GM23338 (cell line): Measurements from ENCODE around the gene INPP4B. TPM values are rescaled to one million over a fixed set of nuclear protein-coding genes. Genes with fewer than 3 reads are reported as not detected.
A peak's percentile ranks its signal among the peaks of the same experiment; 100 is the strongest.

Experiments used
- ATAC-seq: fragments of 200-7000 bp; cut with Tn5 transposase; 3 replicates; pipeline ENCODE4 v1.9.1; 2020
- DNase-seq: peaks from one replicate; pipeline ENCODE4 v3.0.0-alpha.2; 2015; ENCODE audit warnings: low spot score
- H2AFZ ChIP-seq: fragments of 200-600 bp; sonication (generic); 2 replicates; pipeline ENCODE4 v1.8.0; 2016; ENCODE audit warnings: antibody characterized with exemption, mild to moderate bottlenecking, moderate library complexity
- H3F3A ChIP-seq: fragments of 200-600 bp; sonication (generic); replicated peaks from 2 replicates; pipeline ENCODE4 v1.8.0; 2017; ENCODE audit warnings: antibody characterized with exemption, mixed run types, low read depth
- H3K27ac ChIP-seq: fragments of 200-600 bp; sonication (generic); 2 replicates; pipeline ENCODE4 v1.6.1; 2016; ENCODE audit warnings: low read depth
- H3K27me3 ChIP-seq: fragments of 200-600 bp; sonication (generic); 2 replicates; pipeline ENCODE4 v1.8.0; 2016; ENCODE audit warnings: mild to moderate bottlenecking, mixed run types, moderate library complexity; ENCODE audit not compliant: insufficient read depth
- H3K36me3 ChIP-seq: fragments of 200-600 bp; sonication (generic); 2 replicates; pipeline ENCODE4 v1.8.0; 2016; ENCODE audit warnings: mild to moderate bottlenecking; ENCODE audit not compliant: insufficient read depth
- H3K4me1 ChIP-seq: fragments of 200-600 bp; sonication (generic); 2 replicates; pipeline ENCODE4 v1.8.0; 2016; ENCODE audit warnings: mild to moderate bottlenecking, moderate library complexity; ENCODE audit not compliant: insufficient read depth
- H3K4me2 ChIP-seq: fragments of 200-600 bp; sonication (generic); 2 replicates; pipeline ENCODE4 v1.7.1; 2017; ENCODE audit warnings: mixed run types
- H3K4me3 ChIP-seq: fragments of 200-600 bp; sonication (generic); 2 replicates; pipeline ENCODE4 v1.6.1; 2016; ENCODE audit warnings: mixed run types
- H3K79me2 ChIP-seq: fragments of 200-600 bp; sonication (generic); replicated peaks from 2 replicates; pipeline ENCODE4 v1.8.0; 2017; ENCODE audit warnings: mild to moderate bottlenecking; ENCODE audit not compliant: insufficient read depth
- H3K9me2 ChIP-seq: fragments of 200-600 bp; sonication (generic); 2 replicates; pipeline ENCODE4 v1.8.0; 2017; ENCODE audit not compliant: insufficient read depth
- H4K20me1 ChIP-seq: fragments of 200-600 bp; sonication (generic); replicated peaks from 2 replicates; pipeline ENCODE4 v1.8.0; 2017; ENCODE audit warnings: mild to moderate bottlenecking; ENCODE audit not compliant: insufficient read depth
- H3K27ac Mint-ChIP-seq: 2 replicates; pipeline ENCODE4 v1.8.0; 2020; ENCODE audit warnings: inconsistent platforms, mild to moderate bottlenecking, moderate library complexity, mixed read lengths
- H3K27me3 Mint-ChIP-seq: 3 replicates; pipeline ENCODE4 v1.8.0; 2022; ENCODE audit warnings: low read depth, mild to moderate bottlenecking, moderate library complexity, mixed read lengths, inconsistent platforms; ENCODE audit not compliant: insufficient read depth, poor library complexity
- H3K36me3 Mint-ChIP-seq: 3 replicates; pipeline ENCODE4 v1.8.0; 2021; ENCODE audit warnings: low read depth, mild to moderate bottlenecking, inconsistent platforms, moderate library complexity, mixed read lengths
- H3K4me1 Mint-ChIP-seq: 3 replicates; pipeline ENCODE4 v1.8.0; 2020; ENCODE audit warnings: mild to moderate bottlenecking, inconsistent platforms, mixed read lengths
- H3K4me3 Mint-ChIP-seq: 3 replicates; pipeline ENCODE4 v1.8.0; 2021; ENCODE audit warnings: moderate library complexity, mild to moderate bottlenecking, inconsistent platforms, mixed read lengths
- H3K9me3 Mint-ChIP-seq: 3 replicates; pipeline ENCODE4 v1.8.0; 2020; ENCODE audit warnings: moderate library complexity, mild to moderate bottlenecking, inconsistent platforms, mixed read lengths
- CTCF ChIP-seq, 2 experiments: fragments of 200-600 bp in 1 of 2; sonication (generic) in 1 of 2; conservative IDR thresholded peaks; 2 replicates each; pipeline versions ENCODE4 v1.5.1 to v1.6.1; 2016 to 2017; ENCODE audit warnings: antibody characterized with exemption in 2 of 2, low read depth in 2 of 2, mild to moderate bottlenecking in 2 of 2, moderate library complexity in 1 of 2
- ETS1 ChIP-seq: IDR thresholded peaks from 2 replicates; pipeline ENCODE4 v1.6.1; 2016; ENCODE audit warnings: antibody characterized with exemption
- EZH2 ChIP-seq: fragments of 200-600 bp; sonication (generic); IDR thresholded peaks from one replicate; pipeline ENCODE4 v1.8.0; 2017; ENCODE audit warnings: antibody characterized with exemption, mild to moderate bottlenecking, low read depth; ENCODE audit not compliant: unreplicated experiment
- EZH2phosphoT487 ChIP-seq: fragments of 200-600 bp; sonication (generic); IDR thresholded peaks from one replicate; pipeline ENCODE4 v1.8.1; 2018; ENCODE audit warnings: antibody characterized with exemption; ENCODE audit not compliant: unreplicated experiment
- JUNB ChIP-seq: IDR thresholded peaks from one replicate; pipeline ENCODE4 v1.6.1; 2016; ENCODE audit warnings: antibody characterized with exemption; ENCODE audit not compliant: unreplicated experiment
- NANOG ChIP-seq: IDR thresholded peaks from 2 replicates; pipeline ENCODE4 v1.6.1; 2016; ENCODE audit warnings: antibody characterized with exemption, borderline replicate concordance
- STAT1 ChIP-seq: IDR thresholded peaks from one replicate; pipeline ENCODE4 v1.6.1; 2016; ENCODE audit warnings: antibody characterized with exemption; ENCODE audit not compliant: unreplicated experiment
- ZNF114 ChIP-seq: fragments of 250-450 bp; sonication (Bioruptor Pico); IDR thresholded peaks from 2 replicates; pipeline ENCODE4 v1.5.0; 2020; ENCODE audit warnings: mild to moderate bottlenecking, moderate library complexity
- ZNF331 ChIP-seq: fragments of 250-450 bp; sonication (Bioruptor Pico); IDR thresholded peaks from 2 replicates; pipeline ENCODE4 v1.5.0; 2020; ENCODE audit warnings: low read depth, mild to moderate bottlenecking, moderate library complexity
- polyA plus RNA-seq: library from polyadenylated mRNA; unstranded; fragments of >200 nt; fragmentation: Nextera tagmentation; extraction: Ambion mirVana; gene quantifications from 2 replicates; pipeline ENCODE4 v1.2.1, GENCODE V29; 2016
- total RNA-seq: library from RNA; depleted of rRNA; stranded (reverse); fragments of >200 nt; shearing (Covaris generic); gene quantifications from 2 replicates; pipeline ENCODE4 v1.2.3, GENCODE V29; 2014
- TF ChIP-seq, protein P1 (sequence below): fragments of 250-450 bp; sonication (Bioruptor Pico); IDR thresholded peaks from 2 replicates; pipeline ENCODE4 v1.5.0; 2020; ENCODE audit warnings: mild to moderate bottlenecking, moderate library complexity

The INPP4B gene
- total and polyA plus RNA-seq, 2 experiments from 2014 or later: 0.11 to 0.14 TPM

DNA sequence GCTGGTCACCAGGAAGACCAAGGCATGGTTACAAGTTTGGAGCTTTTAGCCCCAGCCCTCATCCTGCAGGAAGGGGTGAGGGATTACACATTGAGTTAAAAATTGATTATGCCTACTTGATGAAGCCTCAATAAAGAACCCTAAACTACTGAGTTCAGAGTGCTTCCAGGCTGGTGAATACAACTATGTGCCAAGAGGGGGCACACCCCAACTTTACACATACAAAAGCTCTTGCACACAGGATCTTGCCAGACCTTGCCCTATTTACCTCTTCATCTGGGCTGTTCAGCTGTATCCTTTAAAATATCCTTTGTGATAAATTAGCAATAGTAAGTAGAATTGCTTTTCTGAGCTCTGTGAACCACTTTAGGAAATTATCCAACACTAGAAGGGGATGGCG, 489.3 kb downstream of the INPP4B start:
- Mint-ChIP-seq H3K36me3 (no peaks in the 10 kb centered on the region), H3K9me3 (no peaks in the 10 kb centered on the region), H3K4me1 (peaks cover 17% of the 10 kb centered on the region; the same call in 2 of the 3 replicates), H3K27me3 (no peaks in the 10 kb centered on the region), H3K4me3 (no peak overlapping the region), H3K27ac (no peak overlapping the region)
- no peak for ATAC-seq
- no peak overlapping the region for H3K27ac ChIP-seq
- H2AFZ ChIP-seq: no peak overlapping the region
- TF ChIP-seq STAT1 (no peak), CTCF (conservative IDR thresholded peaks at IDR 0.05; ENCODE audit: low read depth in 2 of 2) (peak; percentile 22 to 31; a peak in 3 of 4 replicates)
- no peaks in the 10 kb centered on the region for H3K79me2 ChIP-seq
- no peaks in the 10 kb centered on the region for H3F3A ChIP-seq
- no peak overlapping the region for H3K4me3 ChIP-seq
- DNase-seq: no peak
- no peaks in the 10 kb centered on the region for H4K20me1 ChIP-seq
- no peaks in the 10 kb centered on the region for H3K4me1 ChIP-seq
- no peaks in the 10 kb centered on the region for H3K27me3 ChIP-seq
- no peak overlapping the region for H3K4me2 ChIP-seq
- H3K36me3 ChIP-seq: no peaks in the 10 kb centered on the region
- no peaks in the 10 kb centered on the region for H3K9me2 ChIP-seq

GRCh38 chr4:142356118-142356759, 489.9 kb downstream of the INPP4B start:
- no peak overlapping the region for H2AFZ ChIP-seq
- H3K27ac ChIP-seq: no peak overlapping the region
- H3K79me2 ChIP-seq: no peaks in the 10 kb centered on the region
- Mint-ChIP-seq H3K4me1 (peaks cover 17% of the 10 kb centered on the region; the same call in 2 of the 3 replicates), H3K36me3 (no peaks in the 10 kb centered on the region), H3K4me3 (no peak overlapping the region), H3K27me3 (no peaks in the 10 kb centered on the region), H3K9me3 (no peaks in the 10 kb centered on the region), H3K27ac (no peak overlapping the region)
- H3K4me2 ChIP-seq: no peak overlapping the region
- ATAC-seq: no peak
- H3K27me3 ChIP-seq: no peaks in the 10 kb centered on the region
- H3F3A ChIP-seq: no peaks in the 10 kb centered on the region
- H3K9me2 ChIP-seq: no peaks in the 10 kb centered on the region
- H3K4me3 ChIP-seq: no peak overlapping the region
- H4K20me1 ChIP-seq: no peaks in the 10 kb centered on the region
- no peaks in the 10 kb centered on the region for H3K4me1 ChIP-seq
- no peaks in the 10 kb centered on the region for H3K36me3 ChIP-seq
- DNase-seq: no peak
- TF ChIP-seq EZH2 (no peak), JUNB (no peak), NANOG (no peak), ETS1 (no peak), ZNF114 (CRISPR knock-in tag) (no peak), ZNF331 (CRISPR knock-in tag) (no peak), CTCF (conservative IDR thresholded peaks at IDR 0.05; ENCODE audit: low read depth in 2 of 2) (no peak), STAT1 (no peak), EZH2phosphoT487 (no peak)
- TF ChIP-seq, protein P1, sequence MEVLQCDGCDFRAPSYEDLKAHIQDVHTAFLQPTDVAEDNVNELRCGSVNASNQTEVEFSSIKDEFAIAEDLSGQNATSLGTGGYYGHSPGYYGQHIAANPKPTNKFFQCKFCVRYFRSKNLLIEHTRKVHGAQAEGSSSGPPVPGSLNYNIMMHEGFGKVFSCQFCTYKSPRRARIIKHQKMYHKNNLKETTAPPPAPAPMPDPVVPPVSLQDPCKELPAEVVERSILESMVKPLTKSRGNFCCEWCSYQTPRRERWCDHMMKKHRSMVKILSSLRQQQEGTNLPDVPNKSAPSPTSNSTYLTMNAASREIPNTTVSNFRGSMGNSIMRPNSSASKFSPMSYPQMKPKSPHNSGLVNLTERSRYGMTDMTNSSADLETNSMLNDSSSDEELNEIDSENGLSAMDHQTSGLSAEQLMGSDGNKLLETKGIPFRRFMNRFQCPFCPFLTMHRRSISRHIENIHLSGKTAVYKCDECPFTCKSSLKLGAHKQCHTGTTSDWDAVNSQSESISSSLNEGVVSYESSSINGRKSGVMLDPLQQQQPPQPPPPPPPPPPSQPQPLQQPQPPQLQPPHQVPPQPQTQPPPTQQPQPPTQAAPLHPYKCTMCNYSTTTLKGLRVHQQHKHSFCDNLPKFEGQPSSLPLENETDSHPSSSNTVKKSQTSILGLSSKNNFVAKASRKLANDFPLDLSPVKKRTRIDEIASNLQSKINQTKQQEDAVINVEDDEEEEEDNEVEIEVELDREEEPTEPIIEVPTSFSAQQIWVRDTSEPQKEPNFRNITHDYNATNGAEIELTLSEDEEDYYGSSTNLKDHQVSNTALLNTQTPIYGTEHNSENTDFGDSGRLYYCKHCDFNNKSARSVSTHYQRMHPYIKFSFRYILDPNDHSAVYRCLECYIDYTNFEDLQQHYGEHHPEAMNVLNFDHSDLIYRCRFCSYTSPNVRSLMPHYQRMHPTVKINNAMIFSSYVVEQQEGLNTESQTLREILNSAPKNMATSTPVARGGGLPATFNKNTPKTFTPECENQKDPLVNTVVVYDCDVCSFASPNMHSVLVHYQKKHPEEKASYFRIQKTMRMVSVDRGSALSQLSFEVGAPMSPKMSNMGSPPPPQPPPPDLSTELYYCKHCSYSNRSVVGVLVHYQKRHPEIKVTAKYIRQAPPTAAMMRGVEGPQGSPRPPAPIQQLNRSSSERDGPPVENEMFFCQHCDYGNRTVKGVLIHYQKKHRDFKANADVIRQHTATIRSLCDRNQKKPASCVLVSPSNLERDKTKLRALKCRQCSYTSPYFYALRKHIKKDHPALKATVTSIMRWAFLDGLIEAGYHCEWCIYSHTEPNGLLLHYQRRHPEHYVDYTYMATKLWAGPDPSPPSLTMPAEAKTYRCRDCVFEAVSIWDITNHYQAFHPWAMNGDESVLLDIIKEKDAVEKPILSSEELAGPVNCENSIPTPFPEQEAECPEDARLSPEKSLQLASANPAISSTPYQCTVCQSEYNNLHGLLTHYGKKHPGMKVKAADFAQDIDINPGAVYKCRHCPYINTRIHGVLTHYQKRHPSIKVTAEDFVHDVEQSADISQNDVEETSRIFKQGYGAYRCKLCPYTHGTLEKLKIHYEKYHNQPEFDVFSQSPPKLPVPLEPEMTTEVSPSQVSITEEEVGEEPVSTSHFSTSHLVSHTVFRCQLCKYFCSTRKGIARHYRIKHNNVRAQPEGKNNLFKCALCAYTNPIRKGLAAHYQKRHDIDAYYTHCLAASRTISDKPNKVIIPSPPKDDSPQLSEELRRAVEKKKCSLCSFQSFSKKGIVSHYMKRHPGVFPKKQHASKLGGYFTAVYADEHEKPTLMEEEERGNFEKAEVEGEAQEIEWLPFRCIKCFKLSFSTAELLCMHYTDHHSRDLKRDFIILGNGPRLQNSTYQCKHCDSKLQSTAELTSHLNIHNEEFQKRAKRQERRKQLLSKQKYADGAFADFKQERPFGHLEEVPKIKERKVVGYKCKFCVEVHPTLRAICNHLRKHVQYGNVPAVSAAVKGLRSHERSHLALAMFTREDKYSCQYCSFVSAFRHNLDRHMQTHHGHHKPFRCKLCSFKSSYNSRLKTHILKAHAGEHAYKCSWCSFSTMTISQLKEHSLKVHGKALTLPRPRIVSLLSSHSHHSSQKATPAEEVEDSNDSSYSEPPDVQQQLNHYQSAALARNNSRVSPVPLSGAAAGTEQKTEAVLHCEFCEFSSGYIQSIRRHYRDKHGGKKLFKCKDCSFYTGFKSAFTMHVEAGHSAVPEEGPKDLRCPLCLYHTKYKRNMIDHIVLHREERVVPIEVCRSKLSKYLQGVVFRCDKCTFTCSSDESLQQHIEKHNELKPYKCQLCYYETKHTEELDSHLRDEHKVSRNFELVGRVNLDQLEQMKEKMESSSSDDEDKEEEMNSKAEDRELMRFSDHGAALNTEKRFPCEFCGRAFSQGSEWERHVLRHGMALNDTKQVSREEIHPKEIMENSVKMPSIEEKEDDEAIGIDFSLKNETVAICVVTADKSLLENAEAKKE (CRISPR knock-in tag): no peak
